Right lobe of liver (tissue), 4 donors: ENCODE measurements around the gene FBXO9.

Experiments
- POLR2A ChIP-seq: fragments of 450-650 bp; IDR thresholded peaks from one replicate; pipeline ENCODE4 v1.6.1; 2017; ENCODE audit warnings: antibody characterized with exemption, mild to moderate bottlenecking
- TF ChIP-seq, protein P1 (sequence below), 4 donors: fragments of 200-600 bp in 3 of 4; fragments of 450-650 bp in 1 of 4; IDR thresholded peaks; one replicate each; pipeline versions ENCODE4 v1.5.1 to v1.8.0; 2016 to 2022; ENCODE audit warnings: antibody characterized with exemption in 4 of 4, mild to moderate bottlenecking in 2 of 4
- donor health status: DM: no; HTN: no; CAD: no.
- donor health status: DM: no; HTN: no; CAD: no.
- donor health status: DM: no; HTN: yes; CAD: no.

DNA sequence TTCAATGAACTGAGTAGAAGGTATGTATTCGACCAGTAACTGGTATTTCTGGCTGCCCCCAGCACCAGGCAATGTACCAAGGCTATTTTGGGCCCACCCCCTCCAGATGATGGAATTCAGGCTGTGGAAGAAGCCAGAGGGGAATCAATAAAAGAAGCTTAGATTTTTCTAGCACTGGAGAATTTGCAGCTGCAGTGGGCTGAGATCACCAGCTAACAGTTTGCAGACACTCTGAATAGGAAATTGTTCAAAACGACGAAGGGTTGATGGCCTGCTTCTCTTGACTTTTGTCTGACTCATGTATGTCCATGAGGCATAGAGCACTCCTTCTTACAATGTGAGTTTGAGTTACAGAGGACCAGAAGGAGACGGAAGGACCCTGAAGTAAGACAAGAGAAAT, 32.4 kb upstream of the FBXO9 start:
- TF ChIP-seq POLR2A, result no peak
- TF ChIP-seq, protein P1, sequence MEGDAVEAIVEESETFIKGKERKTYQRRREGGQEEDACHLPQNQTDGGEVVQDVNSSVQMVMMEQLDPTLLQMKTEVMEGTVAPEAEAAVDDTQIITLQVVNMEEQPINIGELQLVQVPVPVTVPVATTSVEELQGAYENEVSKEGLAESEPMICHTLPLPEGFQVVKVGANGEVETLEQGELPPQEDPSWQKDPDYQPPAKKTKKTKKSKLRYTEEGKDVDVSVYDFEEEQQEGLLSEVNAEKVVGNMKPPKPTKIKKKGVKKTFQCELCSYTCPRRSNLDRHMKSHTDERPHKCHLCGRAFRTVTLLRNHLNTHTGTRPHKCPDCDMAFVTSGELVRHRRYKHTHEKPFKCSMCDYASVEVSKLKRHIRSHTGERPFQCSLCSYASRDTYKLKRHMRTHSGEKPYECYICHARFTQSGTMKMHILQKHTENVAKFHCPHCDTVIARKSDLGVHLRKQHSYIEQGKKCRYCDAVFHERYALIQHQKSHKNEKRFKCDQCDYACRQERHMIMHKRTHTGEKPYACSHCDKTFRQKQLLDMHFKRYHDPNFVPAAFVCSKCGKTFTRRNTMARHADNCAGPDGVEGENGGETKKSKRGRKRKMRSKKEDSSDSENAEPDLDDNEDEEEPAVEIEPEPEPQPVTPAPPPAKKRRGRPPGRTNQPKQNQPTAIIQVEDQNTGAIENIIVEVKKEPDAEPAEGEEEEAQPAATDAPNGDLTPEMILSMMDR (IDR thresholded peaks at IDR 0.05), result no peak
